H1 (cell line): ENCODE measurements around the gene GAS2L1. TPM values are rescaled to one million over a fixed set of nuclear protein-coding genes. Genes with fewer than 3 reads are reported as not detected.

Experiments
- CTCF ChIA-PET: fragments of 300-600 bp; sonication (Branson Sonifier 250); formaldehyde crosslinking; loops from one replicate; lab custom pipeline; 2021; ENCODE audit not compliant: partially characterized antibody; lab: Charles Lee
- POLR2A ChIA-PET: fragments of 300-600 bp; sonication (Branson Sonifier 250); formaldehyde crosslinking; loops from one replicate; lab custom pipeline; 2021; ENCODE audit warnings: inconsistent platforms; ENCODE audit not compliant: partially characterized antibody; lab: Charles Lee
- DNase-seq, 2 experiments: peaks; one replicate each; pipeline versions ENCODE4 v3.0.0 to v3.0.0-alpha.2; 2010 to 2022; ENCODE audit warnings: low spot score in 2 of 2, low read depth in 1 of 2, mixed read lengths in 1 of 2
- FAIRE-seq: peaks from 2 replicates; lab custom pipeline; 2011; peaks lifted over from hg19 to GRCh38; lab: Jason Lieb, UNC
- H2AFZ ChIP-seq: 2 replicates; pipeline ENCODE4 v1.8.1; 2012; ENCODE audit warnings: low read length, inconsistent platforms
- H2AK5ac ChIP-seq: 2 replicates; pipeline ENCODE4 v1.6.1; 2013; ENCODE audit warnings: low read depth, low read length
- H2BK120ac ChIP-seq: replicated peaks from 2 replicates; pipeline ENCODE3; 2013; ENCODE audit warnings: low read depth, low read length, inconsistent platforms
- H2BK12ac ChIP-seq: 2 replicates; pipeline ENCODE4 v1.6.1; 2013; ENCODE audit warnings: low read depth, low read length
- H2BK15ac ChIP-seq: 2 replicates; pipeline ENCODE4 v1.6.1; 2013; ENCODE audit warnings: low read length
- H2BK20ac ChIP-seq: 2 replicates; pipeline ENCODE4 v1.6.1; 2013; ENCODE audit warnings: low read length
- H2BK5ac ChIP-seq: 2 replicates; pipeline ENCODE4 v1.6.1; 2013; ENCODE audit warnings: low read depth, low read length
- H3K14ac ChIP-seq: 2 replicates; pipeline ENCODE4 v1.6.1; 2013; ENCODE audit warnings: inconsistent platforms; ENCODE audit not compliant: insufficient read length
- H3K18ac ChIP-seq: 2 replicates; pipeline ENCODE4 v1.6.1; 2013; ENCODE audit warnings: low read length; ENCODE audit errors: extremely low read depth
- H3K23ac ChIP-seq: 2 replicates; pipeline ENCODE4 v1.6.1; 2013; ENCODE audit warnings: inconsistent platforms; ENCODE audit not compliant: insufficient read length
- H3K23me2 ChIP-seq: 2 replicates; pipeline ENCODE4 v1.6.1; 2013; ENCODE audit warnings: low read depth, low read length
- H3K27ac ChIP-seq: 2 replicates; pipeline ENCODE4 v1.6.1; 2011; ENCODE audit warnings: low read depth, low read length, inconsistent platforms
- H3K27me3 ChIP-seq, 4 experiments: replicated peaks in 1 of 4; 1 replicate in 1 of 4; 2 replicates in 3 of 4; pipeline versions ENCODE4 v1.6.1 to v1.8.1; 2011 to 2013; ENCODE audit warnings: low read length in 3 of 4, mild to moderate bottlenecking in 3 of 4, inconsistent platforms in 2 of 4, mixed read lengths in 2 of 4, moderate library complexity in 1 of 4; ENCODE audit not compliant: control insufficient read depth in 3 of 4, insufficient read depth in 3 of 4; ENCODE audit errors: extremely low read depth in 1 of 4
- H3K36me3 ChIP-seq, 4 experiments: 2 replicates each; pipeline versions ENCODE4 v1.6.1 to v1.8.1; 2011 to 2013; ENCODE audit warnings: mild to moderate bottlenecking in 4 of 4, low read length in 3 of 4, moderate library complexity in 2 of 4, control low read depth in 1 of 4, inconsistent platforms in 1 of 4; ENCODE audit not compliant: insufficient read depth in 4 of 4, control insufficient read depth in 2 of 4
- H3K4ac ChIP-seq: replicated peaks from 2 replicates; pipeline ENCODE3; 2013; ENCODE audit warnings: low read length, low read depth, mixed read lengths, inconsistent platforms; ENCODE audit not compliant: insufficient read length
- H3K4me1 ChIP-seq, 4 experiments: replicated peaks in 1 of 4; 1 replicate in 1 of 4; 2 replicates in 3 of 4; pipeline versions ENCODE4 v1.6.1 to v1.8.1; 2011 to 2013; ENCODE audit warnings: low read length in 3 of 4, inconsistent platforms in 2 of 4, mixed read lengths in 1 of 4; ENCODE audit not compliant: insufficient read depth in 4 of 4, control insufficient read depth in 3 of 4
- H3K4me2 ChIP-seq, 2 experiments: 2 replicates each; pipeline versions ENCODE4 v1.6.1 to v1.8.1; 2011 to 2013; ENCODE audit warnings: low read depth in 2 of 2, low read length in 2 of 2, control low read depth in 1 of 2, inconsistent platforms in 1 of 2, mild to moderate bottlenecking in 1 of 2; ENCODE audit not compliant: insufficient read depth in 1 of 2
- H3K4me3 ChIP-seq, 4 experiments: fragments of 200-600, 300-600 bp in 1 of 4; sonication (generic), shearing (Covaris generic), sonication (Bioruptor Twin) in 1 of 4; 2 replicates each; pipeline versions ENCODE4 v1.5.1 to v1.8.1; 2011 to 2016; ENCODE audit warnings: low read length in 4 of 4, low read depth in 3 of 4, control low read depth in 2 of 4, inconsistent platforms in 2 of 4, mild to moderate bottlenecking in 2 of 4, mixed read lengths in 1 of 4, moderate library complexity in 1 of 4; ENCODE audit not compliant: insufficient read depth in 2 of 4; ENCODE audit errors: extremely low read depth in 1 of 4
- H3K56ac ChIP-seq: replicated peaks from 2 replicates; pipeline ENCODE3; 2013; ENCODE audit warnings: low read depth, mild to moderate bottlenecking, mixed read lengths, low read length, inconsistent platforms; ENCODE audit not compliant: insufficient read length
- H3K79me1 ChIP-seq: 2 replicates; pipeline ENCODE4 v1.6.1; 2013; ENCODE audit warnings: low read depth, low read length, control low read depth
- H3K79me2 ChIP-seq, 2 experiments: 2 replicates each; pipeline versions ENCODE4 v1.6.1 to v1.8.1; 2012 to 2013; ENCODE audit warnings: low read length in 2 of 2, mild to moderate bottlenecking in 2 of 2, inconsistent platforms in 1 of 2; ENCODE audit not compliant: insufficient read depth in 2 of 2, control insufficient read depth in 1 of 2
- H3K9ac ChIP-seq, 4 experiments: replicated peaks in 1 of 4; 1 replicate in 1 of 4; 2 replicates in 3 of 4; pipeline versions ENCODE4 v1.6.1 to v1.8.1; 2011 to 2013; ENCODE audit warnings: low read depth in 3 of 4, low read length in 3 of 4, control low read depth in 2 of 4, mild to moderate bottlenecking in 2 of 4, moderate library complexity in 2 of 4, inconsistent platforms in 1 of 4; ENCODE audit errors: extremely low read depth in 1 of 4
- H3K9me3 ChIP-seq, 2 experiments: 2 replicates each; pipeline versions ENCODE4 v1.6.1 to v1.8.1; 2012 to 2013; ENCODE audit warnings: mild to moderate bottlenecking in 2 of 2, moderate library complexity in 2 of 2, control low read depth in 1 of 2, inconsistent platforms in 1 of 2, low read depth in 1 of 2, low read length in 1 of 2, mixed read lengths in 1 of 2; ENCODE audit not compliant: insufficient read depth in 2 of 2
- H4K20me1 ChIP-seq, 2 experiments: replicated peaks in 1 of 2; 2 replicates each; pipeline versions ENCODE3 to v1.8.1; 2011 to 2013; ENCODE audit warnings: inconsistent platforms in 2 of 2, low read length in 2 of 2, mild to moderate bottlenecking in 1 of 2; ENCODE audit not compliant: insufficient read depth in 2 of 2, control insufficient read depth in 1 of 2
- H4K5ac ChIP-seq: 2 replicates; pipeline ENCODE4 v1.6.1; 2013; ENCODE audit warnings: low read length, low read depth, mixed read lengths, inconsistent platforms; ENCODE audit not compliant: insufficient read length
- H4K8ac ChIP-seq: 2 replicates; pipeline ENCODE4 v1.8.0; 2013; ENCODE audit warnings: mild to moderate bottlenecking, moderate library complexity, low read length, inconsistent platforms; ENCODE audit not compliant: insufficient read depth; ENCODE audit errors: extremely low read depth
- H4K91ac ChIP-seq: replicated peaks from 2 replicates; pipeline ENCODE3; 2013; ENCODE audit warnings: low read length, mixed read lengths, inconsistent platforms; ENCODE audit not compliant: insufficient read length
- GABPA ChIP-seq: IDR thresholded peaks from 2 replicates; pipeline ENCODE4 v1.6.1; 2011; ENCODE audit warnings: mild to moderate bottlenecking, low read length, moderate library complexity, borderline replicate concordance; ENCODE audit not compliant: insufficient read depth
- POLR2A ChIP-seq, 2 experiments: IDR thresholded peaks; 1 replicate in 1 of 2; 2 replicates in 1 of 2; pipeline ENCODE4 v1.6.1; 2011; ENCODE audit warnings: low read depth in 2 of 2, low read length in 2 of 2, mild to moderate bottlenecking in 2 of 2; ENCODE audit errors: control extremely low read depth in 1 of 2
- POLR2AphosphoS5 ChIP-seq: IDR thresholded peaks from 2 replicates; pipeline ENCODE4 v1.6.1; 2011; ENCODE audit warnings: low read depth, low read length
- RXRA ChIP-seq: IDR thresholded peaks from 2 replicates; pipeline ENCODE4 v1.6.1; 2011; ENCODE audit warnings: low read depth, mild to moderate bottlenecking, low read length, moderate library complexity; ENCODE audit not compliant: insufficient read depth
- SAP30 ChIP-seq: fragments of 300-600 bp; sonication (generic); IDR thresholded peaks from 2 replicates; pipeline ENCODE4 v1.7.1; 2012; ENCODE audit warnings: low read length, moderate library complexity, mild to moderate bottlenecking, inconsistent platforms; ENCODE audit not compliant: insufficient read depth, insufficient replicate concordance
- SIRT6 ChIP-seq: IDR thresholded peaks from one replicate; pipeline ENCODE4 v1.7.1; 2012; ENCODE audit warnings: low read length, inconsistent platforms
- WGBS, 2 experiments: shearing (Covaris generic) in 1 of 2; methylation state at CpG; one replicate each; pipeline versions ENCODE4 v1.1.6 to v1.1.7; 2013 to 2015; ENCODE audit warnings: low lambda C conversion rate in 2 of 2, mixed read lengths in 2 of 2, inconsistent platforms in 1 of 2, low coverage in 1 of 2, missing lambda C conversion rate in 1 of 2; ENCODE audit not compliant: insufficient replicate concordance in 2 of 2, insufficient coverage in 1 of 2, insufficient read length in 1 of 2; ENCODE audit errors: extremely low coverage in 1 of 2, missing lambda C conversion rate in 1 of 2; 5-methylcytosine and 5-hydroxymethylcytosine counted together
- polyA plus RNA-seq, 7 experiments: library from polyadenylated mRNA; depleted of rRNA in 3 of 7; stranded (reverse) in 5 of 7; unstranded in 2 of 7; fragments of >200 nt in 5 of 7; fragments of 200-250 nt in 2 of 7; gene quantifications; 1 replicate in 5 of 7; 2 replicates in 1 of 7; 4 replicates in 1 of 7; pipeline versions ENCODE4 v1.2.1 to v1.2.3, GENCODE V29; 2011 to 2013; ENCODE audit warnings: missing spikeins in 2 of 7, mixed read lengths in 2 of 7
- total RNA-seq: library from RNA; stranded (reverse); fragmentation: NEBNext Ultra II Directional; extraction: Animal tissue kit (Norgen Biotek cat#: 25700); gene quantifications from 2 replicates; pipeline ENCODE4 v1.2.1, GENCODE V29; 2021

Gene GAS2L1
- total and polyA plus RNA-seq, 2 of the 8 experiments (the other 6 are each of a cell fraction or from before 2014, with no cell fraction given): 3.6 to 10.1 TPM

DNA sequence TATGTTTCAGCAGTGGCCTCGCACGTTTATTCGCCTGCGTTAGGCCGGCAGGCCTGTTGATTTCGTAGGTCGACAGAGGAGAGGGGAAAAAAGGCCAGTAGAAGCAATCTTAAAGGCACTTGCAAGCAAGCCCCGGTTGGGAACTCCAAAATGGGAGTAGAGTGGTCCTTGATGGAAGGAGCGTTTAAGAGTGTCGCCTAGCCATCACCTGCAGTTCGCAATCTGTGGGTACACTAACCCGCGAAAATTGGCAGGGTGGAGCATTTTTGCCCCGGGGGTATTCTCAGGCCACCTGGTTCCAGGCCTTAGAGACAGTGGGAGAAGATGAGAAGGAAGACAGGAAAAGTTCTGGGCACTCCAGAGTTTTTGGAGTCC is 37.2 kb upstream of the GAS2L1 start:
- no peak overlapping the region for H2AK5ac ChIP-seq
- no peak overlapping the region for H3K4ac ChIP-seq
- H3K4me1 ChIP-seq: peaks cover 6 to 19% (median 11%) of the 10 kb centered on the region in 4 experiments; a peak in 6 of 7 replicates
- H3K4me2 ChIP-seq: peak overlapping the region; percentile 73 to 80
- CTCF ChIA-PET: no interaction called here
- peak overlapping the region; percentile 80 to 96 (median 95) for H3K4me3 ChIP-seq
- no peak for DNase-seq
- peaks cover 21 to 68% (median 35%) of the 10 kb centered on the region in 4 experiments for H3K36me3 ChIP-seq
- H3K56ac ChIP-seq: peak overlapping the region; percentile 65
- H3K23me2 ChIP-seq: peaks cover 18% of the 10 kb centered on the region
- H4K91ac ChIP-seq: no peak overlapping the region
- H2BK20ac ChIP-seq: no peak overlapping the region
- POLR2A ChIA-PET: interaction anchor here (0.9 to 21.4 kb wide), 8 partner anchors 12 to 48 kb away, joined by 3 to 436 read pairs (median 16); partner anchors contain the start of gene GAS2L1
- H3K9me3 ChIP-seq: no peaks in the 10 kb centered on the region
- H4K5ac ChIP-seq: no peak overlapping the region
- H4K20me1 ChIP-seq: peaks cover 32 to 42% of the 10 kb centered on the region in 2 experiments
- H2BK120ac ChIP-seq: no peak overlapping the region
- no peak overlapping the region for H2BK15ac ChIP-seq
- H3K23ac ChIP-seq: no peak overlapping the region
- H3K79me2 ChIP-seq: peaks cover 47 to 79% of the 10 kb centered on the region in 2 experiments
- no peak overlapping the region for H3K14ac ChIP-seq
- peaks cover 10% of the 10 kb centered on the region for H3K79me1 ChIP-seq
- peak overlapping the region; percentile 94 to 100 (median 100) for H3K9ac ChIP-seq
- no peak for FAIRE-seq
- TF ChIP-seq RXRA (no peak), POLR2A (IDR thresholded peaks at IDR 0.05; ENCODE audit: control extremely low read depth in 1 of 2, low read depth in 2 of 2, low read length in 2 of 2) (no peak), SAP30 (peak; percentile 7), SIRT6 (no peak), GABPA (no peak), POLR2AphosphoS5 (peak; percentile 65; the same call in 1 of the 2 replicates)
- H2BK12ac ChIP-seq: no peak overlapping the region
- peak overlapping the region; percentile 100 for H2BK5ac ChIP-seq
- peak overlapping the region; percentile 100 for H3K27ac ChIP-seq
- 3% methylated on average over 14 of the region's 14 CpGs; no CpG with 5 or more reads in 1 of the 2 experiments for WGBS, 2 experiments
- H2AFZ ChIP-seq: no peak overlapping the region
- peak overlapping the region; percentile 100; the same call in 1 of the 2 replicates for H4K8ac ChIP-seq
- H3K18ac ChIP-seq: peak overlapping the region; percentile 91; the same call in 1 of the 2 replicates
- H3K27me3 ChIP-seq: no peaks in the 10 kb centered on the region
